ENCODE results near the gene NKIRAS1.
"Not testable (repeated sequence)": the region's sequence is repeated elsewhere in the genome, so short reads cannot be mapped to it uniquely, and the experiment has no call there.

The NKIRAS1 gene

GRCh38 chr3:23895181-23895580 lies 21.6 kb downstream of the NKIRAS1 start:
- no peak for DNase-seq

DNA sequence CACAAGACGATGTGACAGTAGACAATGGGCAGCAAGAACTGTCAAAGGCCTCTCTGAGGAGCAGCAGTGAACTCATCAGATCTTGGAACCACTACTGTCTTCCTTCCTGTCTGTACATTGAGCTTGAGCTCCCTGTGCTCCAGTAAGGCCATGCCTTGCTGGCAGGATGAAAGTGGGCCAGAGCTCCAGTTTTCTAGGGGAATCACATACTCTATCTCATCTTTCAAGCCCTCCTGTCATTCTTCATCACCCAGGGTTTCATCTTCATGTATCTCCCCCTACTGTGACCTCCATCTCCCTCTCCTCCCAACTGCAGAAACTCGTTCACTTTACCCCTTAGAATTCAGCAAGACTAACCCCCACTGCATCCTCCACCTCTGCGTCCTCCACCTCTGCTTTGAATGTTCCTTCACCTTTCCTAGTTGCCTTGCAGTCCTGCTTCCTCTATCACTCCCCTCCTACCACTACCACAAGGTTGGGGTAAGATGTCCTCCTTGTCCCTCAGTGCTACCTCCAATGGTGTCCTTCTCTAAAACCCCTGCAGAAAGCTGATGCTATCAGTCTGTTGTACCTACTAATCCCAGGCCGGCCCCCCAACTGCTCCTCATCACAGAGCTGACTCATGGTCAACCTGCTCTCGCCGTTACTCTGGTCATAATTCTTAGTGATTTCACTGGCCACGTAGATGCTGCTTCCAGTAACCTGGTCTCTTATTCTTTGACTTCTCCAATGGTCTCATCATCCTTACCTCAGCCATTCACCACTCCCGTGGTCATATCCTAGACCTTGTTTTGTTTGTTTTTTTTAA lies 22.3 kb downstream of the NKIRAS1 start:
- DNase-seq, result no peak

DNA sequence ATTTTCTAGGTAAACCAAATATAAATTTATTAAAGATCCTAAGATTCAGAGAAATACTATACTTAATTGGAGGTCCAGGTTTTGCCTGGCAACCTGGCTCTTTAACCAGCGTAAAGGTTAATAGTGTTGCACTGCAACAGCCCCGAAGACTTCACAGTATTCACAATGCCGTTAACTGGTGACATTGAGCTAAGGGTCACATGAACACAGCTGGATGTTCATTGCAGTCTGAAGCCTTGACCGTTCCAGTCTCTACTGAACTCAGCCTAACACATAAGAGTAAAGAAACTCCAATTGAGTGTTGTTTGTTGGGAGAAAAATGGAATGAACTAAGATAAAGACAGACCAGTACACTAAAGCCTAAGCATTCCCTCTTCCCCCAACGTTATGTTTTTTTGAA lies 26.8 kb downstream of the NKIRAS1 start:
- no peak for DNase-seq

DNA sequence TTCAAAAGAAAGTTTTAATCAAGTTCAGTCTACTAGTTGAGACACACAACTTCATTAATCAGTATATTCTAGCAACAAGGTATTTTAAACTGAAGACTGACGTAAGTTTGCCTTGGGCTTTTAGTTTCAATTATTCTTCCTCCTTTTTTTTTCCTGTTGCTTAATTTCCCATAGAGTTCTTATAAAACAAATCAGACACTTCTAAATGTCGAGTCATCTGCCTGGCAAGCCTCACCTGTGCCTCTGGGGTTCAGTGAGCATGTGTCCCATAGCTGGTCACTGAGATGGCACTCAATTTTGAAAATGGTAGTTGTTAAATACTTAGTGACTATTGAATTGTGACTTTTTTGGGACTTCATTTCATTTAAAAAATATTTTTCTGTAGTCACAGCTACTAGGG lies 27.4 kb downstream of the NKIRAS1 start:
- DNase-seq, result no peak

DNA sequence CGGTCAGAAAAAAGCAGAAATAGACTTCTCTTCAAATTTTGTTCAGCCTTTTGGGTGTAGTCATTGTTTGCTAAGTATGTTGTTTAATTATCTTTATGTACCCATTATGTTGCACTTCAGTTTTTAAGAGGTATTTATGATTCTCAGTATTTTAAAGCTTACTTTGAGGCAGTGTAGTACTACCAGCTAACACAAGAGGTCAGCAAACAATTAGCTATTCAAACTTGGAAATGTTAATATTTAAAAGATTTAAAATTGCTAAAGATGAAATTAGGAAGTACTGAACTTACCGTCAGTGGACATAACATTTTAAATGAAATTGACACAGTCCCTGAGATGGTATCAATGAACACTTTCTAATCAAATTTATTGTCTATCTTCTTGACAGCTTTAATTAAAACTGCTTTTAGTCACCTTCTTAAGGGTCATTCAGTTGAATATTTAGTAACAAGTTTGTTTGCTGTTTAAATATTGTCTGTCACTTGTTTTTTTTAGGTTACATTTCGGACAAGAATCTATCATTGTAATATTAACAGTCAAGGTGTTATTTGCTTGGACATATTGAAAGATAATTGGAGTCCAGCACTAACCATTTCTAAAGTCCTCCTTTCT lies 28.1 kb downstream of the NKIRAS1 start:
- DNase-seq, result no peak

DNA sequence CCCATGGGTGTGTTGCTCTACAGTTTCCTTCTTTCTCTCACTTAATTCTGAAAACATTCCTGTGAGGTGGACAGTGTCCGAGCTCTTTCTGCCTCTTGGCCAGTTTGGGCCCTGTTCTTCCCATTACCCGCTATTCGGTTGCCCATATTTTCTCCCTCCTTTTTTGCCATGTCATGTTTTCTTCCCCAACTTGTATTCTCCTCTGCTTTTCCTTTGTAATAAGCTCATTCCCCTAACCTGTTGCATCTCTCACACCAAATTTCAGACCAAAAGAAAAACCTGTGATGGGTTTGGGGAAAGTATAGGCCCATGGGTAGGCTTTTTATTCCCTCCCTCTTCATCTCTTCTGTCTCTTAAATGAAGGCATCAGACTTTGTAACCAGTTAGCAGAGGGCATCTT lies 30.5 kb downstream of the NKIRAS1 start:
- no peak for DNase-seq

- no peak for DNase-seq
These were observed 31.6 kb downstream of the NKIRAS1 start for GRCh38 chr3:23885210-23885609.

DNA sequence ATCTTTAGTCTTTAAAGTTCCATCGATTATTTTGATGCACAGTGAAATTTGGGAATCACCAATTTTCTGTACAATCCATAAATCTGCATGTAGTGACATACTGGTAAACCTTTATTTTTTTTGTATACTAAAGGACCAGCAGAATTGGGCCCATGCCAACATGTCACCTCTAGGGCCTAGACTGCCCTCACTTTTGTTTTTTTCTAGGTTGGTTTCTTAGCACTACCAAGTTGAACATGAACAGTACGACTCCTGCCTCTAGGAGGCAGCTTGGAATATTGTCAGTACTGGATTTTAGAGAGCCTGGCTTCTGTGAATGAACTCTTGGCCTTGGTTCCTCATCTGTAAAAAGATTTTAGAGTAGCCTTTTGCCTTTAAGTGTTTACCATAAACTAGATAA lies 32.3 kb downstream of the NKIRAS1 start:
- no peak for DNase-seq

DNA sequence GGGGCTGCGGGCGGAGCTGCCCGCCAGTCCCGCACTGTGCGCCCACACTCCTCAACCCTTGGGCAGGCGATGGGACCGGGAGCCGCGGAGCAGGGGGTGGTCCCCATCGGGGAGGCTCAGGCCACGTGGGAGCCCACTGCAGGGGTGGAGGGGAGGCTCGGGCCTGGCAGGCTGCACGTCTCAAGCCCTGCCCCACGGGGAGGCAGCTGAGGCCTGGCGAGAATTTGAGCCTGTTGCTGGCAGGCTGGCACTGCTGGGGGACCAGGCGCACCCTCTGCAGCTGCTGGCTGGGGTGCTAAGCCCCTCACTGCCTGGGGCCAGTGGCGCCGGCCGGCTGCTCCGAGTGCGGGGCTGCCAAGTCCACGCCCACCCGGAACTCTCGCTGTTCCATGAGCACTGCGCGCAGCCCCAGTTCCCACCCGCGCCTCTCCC lies 34.3 kb downstream of the NKIRAS1 start:
- DNase-seq, result no peak

DNA sequence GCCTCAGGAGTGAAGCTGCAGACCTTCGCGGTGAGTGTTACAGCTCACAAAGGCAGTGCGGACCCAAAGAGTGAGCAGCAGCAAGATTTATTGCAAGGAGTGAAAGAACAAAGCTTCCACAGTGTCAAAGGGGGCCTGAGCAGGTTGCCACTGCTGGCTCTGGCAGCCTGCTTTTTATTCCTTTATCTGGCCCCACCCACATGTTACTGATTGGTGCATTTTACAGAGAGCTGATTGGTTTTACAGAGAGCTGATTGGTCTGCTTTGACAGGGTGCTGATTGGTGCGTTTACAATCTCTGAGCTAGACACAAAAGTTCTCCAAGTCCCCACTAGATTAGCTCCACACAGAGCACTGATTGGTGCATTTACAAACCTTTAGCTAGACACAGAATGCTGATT lies 34.8 kb downstream of the NKIRAS1 start:
- DNase-seq, result not testable (repeated sequence)

DNA sequence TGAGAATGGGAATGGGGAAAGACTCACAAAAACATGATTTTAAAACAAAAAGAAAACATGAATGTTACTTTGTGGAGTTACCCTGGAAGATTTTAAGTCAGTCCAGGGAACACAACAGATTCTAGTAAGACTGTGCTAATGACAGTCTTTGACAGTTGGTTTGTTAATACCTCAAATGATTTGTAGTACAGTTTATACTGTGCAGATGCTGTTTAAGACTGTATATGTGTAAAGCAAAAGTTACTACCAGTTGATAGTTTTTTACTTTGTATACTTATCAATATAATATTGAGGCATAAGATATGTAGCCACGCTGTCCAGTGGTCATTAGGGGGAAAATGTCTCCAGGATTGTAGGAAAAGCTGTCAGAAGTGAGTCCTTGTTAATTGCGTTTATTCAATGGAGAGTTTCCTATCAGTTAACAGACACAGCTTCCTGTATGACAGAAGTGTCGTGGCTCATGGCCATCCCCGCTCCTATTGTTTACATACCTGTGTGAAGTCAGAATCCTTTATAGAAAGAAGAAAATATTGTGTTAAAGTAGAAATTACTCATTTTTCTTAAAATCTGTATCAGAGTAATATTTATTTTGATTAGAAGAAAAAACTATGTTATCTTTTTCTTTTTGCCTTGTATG lies 36.0 kb downstream of the NKIRAS1 start:
- no peak for DNase-seq

GRCh38 chr3:23879485-23879884 lies 37.3 kb downstream of the NKIRAS1 start:
- no peak for DNase-seq

- no peak for DNase-seq
These were observed 39.3 kb downstream of the NKIRAS1 start for GRCh38 chr3:23877329-23877980.

DNA sequence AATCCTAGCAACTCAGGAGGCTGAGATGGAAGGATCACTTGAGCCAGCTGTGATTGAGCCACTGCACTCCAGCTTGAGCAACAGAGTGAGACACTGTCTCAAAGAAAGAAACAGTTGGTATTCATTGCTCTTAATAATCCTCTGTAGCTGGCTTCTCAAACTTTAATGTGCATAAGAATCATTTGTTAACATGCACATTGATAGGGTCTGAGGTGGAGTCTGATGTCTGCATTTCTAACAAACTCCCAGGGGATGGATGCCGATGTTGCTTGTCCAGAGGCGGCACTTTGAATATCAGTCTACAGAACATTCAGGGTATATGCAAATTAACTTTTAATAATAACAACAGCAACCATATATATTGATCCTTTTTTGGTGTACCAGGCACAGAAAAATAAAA lies 39.9 kb downstream of the NKIRAS1 start:
- no peak for DNase-seq

DNA sequence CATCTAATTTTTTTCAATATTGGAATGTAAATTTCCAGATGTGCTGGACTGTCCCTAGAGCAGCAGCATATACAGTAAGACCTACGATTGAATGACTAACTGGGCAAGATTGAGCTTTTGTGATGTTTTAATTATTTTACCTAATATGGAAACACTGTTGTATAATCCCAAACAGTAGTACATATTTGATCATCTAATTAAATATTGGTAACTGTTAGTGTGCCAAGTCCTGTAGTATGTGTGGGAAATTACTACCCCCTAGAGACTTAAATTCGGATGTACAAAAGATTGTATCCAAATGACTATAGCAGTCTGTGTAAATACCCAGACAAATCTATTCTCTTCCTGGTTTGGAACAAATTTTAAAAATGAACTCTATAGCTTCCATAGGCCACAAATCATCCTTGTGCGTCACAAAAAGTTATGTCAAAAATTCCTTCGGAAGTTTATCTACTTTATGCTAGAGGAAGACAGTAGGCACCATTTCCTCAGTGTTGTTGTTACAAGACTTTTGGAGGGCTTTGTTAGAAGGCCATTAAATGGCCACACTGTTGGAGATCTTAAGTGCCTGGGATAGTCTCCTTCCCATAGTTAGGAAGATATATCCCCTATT lies 41.6 kb downstream of the NKIRAS1 start:
- DNase-seq, result no peak

DNA sequence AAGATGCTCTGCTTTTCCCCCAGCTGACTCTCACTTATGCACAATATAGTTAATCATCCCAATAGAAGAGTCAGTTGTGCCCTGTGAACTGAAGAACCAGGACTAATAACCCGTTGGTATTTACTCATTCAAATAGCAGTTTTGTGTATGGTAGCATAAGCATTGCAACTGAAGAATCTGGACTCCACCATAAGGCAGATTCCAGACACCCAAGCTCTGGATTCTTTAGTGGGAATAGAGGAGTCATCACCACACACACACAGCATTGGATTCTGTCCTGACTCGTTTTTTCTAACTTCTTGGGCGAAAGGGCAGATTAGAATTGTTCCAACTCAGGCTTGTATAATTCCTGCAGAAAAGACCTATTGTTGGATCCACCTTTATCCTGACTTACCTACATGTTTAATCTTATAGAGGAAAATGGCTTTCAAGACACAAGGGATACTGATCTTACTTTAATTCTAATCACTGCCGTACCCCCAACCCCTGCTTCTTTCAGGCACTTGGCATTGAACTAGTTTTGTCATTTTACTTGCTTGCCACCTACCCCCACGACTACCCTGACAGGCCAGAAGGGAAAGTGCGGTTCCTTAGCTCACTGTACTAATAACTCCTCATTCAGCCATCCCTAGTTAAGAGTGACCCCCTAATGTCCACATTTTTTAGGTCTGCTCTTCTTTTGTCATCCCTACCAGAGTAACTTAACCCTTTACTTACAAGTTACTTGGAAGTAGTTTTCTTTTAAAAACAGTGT lies 42.3 kb downstream of the NKIRAS1 start:
- no peak for DNase-seq

GRCh38 chr3:23873941-23874340 lies 42.8 kb downstream of the NKIRAS1 start:
- DNase-seq, result no peak

DNA sequence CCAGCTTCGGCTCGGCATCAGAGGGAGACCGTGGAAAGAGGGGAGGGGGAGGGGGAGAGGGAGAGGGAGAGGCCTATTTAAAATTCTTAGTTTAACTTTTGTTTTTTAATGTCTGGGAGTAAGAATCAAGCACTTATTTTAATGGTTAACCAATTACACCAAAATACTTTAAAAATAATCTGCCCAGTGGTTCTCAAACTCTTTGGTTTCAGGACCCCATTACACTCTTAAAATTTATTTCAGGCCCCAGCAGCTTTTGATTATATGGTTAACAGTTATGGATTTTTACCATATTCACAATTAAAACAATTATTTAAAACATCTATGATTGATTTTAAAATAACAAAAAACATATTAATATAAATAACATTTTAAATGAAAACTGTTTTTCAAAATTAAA lies 44.5 kb downstream of the NKIRAS1 start:
- DNase-seq, result no peak

DNA sequence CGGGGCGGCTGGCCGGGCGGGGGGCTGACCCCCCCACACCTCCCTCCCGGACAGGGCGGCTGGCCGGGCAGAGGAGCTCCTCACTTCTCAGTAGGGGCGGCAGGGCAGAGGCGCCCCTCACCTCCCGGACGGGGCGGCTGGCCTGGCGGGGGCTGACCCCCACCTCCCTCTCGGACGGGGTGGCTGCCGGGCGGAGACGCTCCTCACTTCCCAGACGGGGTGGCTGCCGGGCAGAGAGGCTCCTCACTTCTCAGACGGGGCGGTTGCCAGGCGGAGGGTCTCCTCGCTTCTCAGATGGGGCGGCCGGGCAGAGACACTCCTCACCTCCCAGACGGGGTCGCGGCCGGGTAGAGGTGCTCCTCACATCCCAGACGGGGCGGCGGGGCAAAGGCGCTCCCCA lies 45.4 kb downstream of the NKIRAS1 start:
- DNase-seq, result not testable (repeated sequence)

GRCh38 chr3:23870663-23871043 lies 46.1 kb downstream of the NKIRAS1 start:
- not testable (repeated sequence) for DNase-seq

- DNase-seq, result no peak
These were observed 46.7 kb downstream of the NKIRAS1 start for GRCh38 chr3:23869977-23870662.

DNA sequence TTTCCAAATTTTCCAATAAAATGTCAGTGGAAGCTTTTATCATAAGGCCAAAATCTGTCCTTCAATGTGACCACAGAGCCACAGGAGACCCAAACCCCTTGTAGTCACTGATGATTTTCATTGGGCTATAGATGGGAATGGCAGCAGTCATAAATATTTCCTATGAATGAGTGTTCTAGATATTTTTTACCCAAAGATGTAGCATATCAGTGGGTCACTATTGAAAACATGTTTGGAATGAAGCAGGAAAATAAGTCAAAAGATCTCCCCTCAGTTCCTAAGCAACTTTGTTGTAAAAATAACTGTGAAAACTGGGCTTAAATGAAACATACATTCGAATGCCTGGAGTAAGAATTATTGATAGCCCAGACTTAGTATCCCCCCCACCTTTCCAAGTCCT lies 49.0 kb downstream of the NKIRAS1 start:
- DNase-seq, result no peak
